GM19463 (cell line): ENCODE data around the gene NAP1L4.
A peak's percentile ranks its signal among the peaks of the same experiment; 100 is the strongest.

ENCODE experiments used
- ATAC-seq: cut with Tn5 transposase; IDR thresholded peaks from one replicate; pipeline ENCODE4 v1.9.1; 2021; ENCODE audit warnings: mild to moderate bottlenecking, moderate library complexity; ENCODE audit not compliant: unreplicated experiment

The NAP1L4 gene, protein sequence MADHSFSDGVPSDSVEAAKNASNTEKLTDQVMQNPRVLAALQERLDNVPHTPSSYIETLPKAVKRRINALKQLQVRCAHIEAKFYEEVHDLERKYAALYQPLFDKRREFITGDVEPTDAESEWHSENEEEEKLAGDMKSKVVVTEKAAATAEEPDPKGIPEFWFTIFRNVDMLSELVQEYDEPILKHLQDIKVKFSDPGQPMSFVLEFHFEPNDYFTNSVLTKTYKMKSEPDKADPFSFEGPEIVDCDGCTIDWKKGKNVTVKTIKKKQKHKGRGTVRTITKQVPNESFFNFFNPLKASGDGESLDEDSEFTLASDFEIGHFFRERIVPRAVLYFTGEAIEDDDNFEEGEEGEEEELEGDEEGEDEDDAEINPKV

DNA sequence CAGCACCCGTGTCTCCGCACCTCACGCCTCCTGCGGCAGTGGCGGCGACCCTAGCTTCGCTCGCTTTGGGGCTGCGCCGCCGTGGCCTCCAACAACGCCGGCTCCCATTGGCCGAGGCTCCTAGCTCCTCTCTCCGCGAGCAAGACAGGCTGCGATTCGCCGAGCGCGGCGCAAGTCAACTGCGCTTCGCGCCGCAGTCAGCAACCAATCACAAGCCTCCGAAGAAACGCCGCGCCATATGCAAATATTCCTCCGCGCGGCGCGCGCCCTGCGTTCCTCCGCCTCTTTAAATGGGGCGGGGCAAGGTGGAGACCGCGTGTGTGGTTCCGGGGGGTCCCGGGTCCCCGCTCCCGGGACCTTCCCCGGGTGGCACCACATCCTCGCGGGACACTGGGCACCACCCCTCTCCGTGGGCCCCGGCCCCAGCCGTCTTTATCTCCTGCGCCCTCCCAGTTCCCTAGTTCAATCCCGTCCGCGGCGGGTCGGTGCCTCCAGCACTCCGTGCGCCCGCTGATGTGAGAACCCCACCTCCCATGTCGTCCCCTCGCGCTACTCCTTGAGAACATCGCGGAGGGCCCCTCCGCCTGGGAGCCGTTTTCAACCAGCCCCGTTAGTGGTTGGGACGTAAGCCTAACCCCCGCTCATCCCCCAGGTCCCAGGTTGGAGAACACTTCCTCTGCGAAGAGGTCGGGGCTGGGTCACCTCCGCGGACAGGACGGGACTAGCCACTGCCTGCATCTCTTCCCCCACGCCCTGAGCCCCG, at the start of gene NAP1L4:
Gene NAP1L4 (minus strand): TSS at position 96 of the 763 bp plus-strand sequence. CDS start 13,109 bp downstream, outside the sequence.
- ATAC-seq: peak; percentile 82

DNA sequence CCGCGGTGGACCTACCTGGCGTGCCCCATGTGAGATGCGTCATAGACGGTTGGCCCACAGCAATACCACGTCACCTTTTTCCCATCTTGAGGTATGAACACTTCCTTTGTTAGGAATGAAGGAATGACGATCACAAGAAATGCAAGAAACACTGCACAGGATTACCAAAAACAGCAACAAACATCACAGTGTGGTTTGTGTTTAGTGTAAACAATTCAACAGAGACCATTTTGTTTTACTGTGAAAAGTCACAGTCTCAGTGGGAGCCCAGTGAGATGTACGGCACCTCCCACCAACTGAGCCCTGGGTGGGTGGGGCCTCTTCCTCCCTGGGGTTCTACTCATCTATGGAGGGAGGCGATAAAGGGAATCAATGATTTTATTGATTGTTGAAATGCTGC, 48.8 kb upstream of the NAP1L4 start:
- ATAC-seq: no peak

DNA sequence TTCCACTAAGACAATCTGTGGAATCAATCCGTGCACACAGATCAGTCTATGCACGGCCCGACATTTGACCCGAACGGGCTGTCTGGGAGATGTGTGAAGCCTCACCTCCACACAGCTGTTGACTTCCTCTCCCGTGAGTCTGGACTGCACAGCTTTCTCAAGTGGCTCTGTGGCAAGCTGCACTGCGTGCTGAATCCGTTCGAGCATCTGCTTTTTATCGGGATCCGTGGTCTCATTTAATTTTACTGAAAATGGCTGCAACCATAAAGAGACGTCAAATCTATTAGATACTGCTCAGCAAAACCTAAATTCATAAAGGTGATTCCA, 45.8 kb upstream of the NAP1L4 start:
- ATAC-seq: no peak

DNA sequence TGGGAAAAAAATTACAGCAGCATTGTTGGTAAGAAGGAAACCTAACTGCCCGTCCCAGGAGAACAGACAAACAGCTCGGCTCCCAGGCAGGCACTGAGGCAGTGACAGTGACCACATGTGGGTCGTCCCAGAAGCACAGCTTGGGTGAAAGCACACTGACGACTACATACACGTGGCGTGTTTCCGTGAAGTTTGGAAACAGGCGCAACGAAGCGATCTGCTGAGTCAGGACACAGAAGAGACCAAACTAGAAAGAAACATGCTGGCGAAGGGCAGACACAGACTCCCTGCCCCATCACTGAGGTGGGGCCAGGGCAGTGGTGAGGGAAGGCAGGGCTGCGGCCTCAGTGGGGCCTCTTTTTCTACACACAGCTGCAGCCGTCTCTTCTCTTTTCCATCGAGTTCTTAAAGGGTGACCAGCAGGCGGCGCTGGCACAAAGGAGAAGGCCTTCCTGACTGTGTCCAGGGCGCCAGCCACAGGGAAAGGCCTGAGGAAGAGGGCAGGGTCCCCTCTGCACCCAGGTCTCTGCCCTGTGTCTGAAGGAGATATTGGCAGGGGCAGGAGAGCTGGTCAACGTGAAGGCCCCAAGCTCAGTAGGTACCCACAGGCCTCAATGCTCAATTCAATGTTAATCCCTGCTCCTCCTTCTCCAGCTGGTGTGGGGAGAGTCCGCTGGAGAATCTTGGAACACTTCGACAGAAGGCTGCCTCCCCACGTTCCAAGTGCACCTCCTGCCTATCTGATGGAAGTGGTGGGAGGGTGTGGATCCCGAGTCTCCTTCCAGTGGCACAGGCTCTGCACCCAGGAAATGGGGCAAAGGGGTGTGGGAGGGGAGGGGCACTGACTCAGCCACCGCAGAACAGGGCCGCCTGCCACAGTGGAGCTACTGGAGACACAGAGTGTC, 45.2 kb upstream of the NAP1L4 start:
- ATAC-seq: no peak

DNA sequence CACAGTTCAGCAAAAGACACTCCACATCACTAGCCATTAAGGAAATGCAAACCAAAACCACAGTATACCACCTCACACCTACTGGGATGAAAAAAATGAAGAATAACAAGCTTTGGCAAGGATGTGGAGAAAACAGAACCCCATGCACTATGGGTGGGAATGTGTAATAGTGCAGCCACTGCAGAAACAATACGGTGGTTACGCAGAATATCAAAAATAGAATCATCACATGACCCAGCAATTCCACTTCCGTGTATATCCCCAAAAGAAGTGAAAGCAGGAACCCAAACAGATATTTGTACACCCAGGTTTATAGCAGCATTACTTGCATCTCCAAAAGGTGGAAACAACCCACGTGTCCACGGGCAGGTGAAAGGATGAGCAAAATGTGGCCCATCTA, 44.3 kb upstream of the NAP1L4 start:
- no peak for ATAC-seq

DNA sequence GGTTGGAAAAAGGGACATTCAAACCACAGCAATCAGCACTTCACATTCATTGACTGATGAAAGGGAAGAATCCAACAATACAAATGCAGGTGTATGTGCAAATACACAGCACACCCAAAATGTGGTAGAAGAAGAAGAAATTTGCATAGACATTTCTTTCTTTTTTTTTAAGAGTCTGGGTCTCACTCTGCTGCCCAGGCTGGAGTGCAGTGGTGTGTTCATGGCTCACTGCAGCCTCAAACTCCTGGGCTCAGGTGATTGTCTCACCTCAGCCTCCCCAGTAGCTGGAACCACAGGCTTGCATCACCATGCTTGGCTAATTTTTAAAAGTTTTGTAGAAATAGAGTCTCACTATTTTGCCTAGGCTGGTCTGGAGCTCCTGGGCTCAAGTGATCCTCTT, 43.2 kb upstream of the NAP1L4 start:
- ATAC-seq: no peak

DNA sequence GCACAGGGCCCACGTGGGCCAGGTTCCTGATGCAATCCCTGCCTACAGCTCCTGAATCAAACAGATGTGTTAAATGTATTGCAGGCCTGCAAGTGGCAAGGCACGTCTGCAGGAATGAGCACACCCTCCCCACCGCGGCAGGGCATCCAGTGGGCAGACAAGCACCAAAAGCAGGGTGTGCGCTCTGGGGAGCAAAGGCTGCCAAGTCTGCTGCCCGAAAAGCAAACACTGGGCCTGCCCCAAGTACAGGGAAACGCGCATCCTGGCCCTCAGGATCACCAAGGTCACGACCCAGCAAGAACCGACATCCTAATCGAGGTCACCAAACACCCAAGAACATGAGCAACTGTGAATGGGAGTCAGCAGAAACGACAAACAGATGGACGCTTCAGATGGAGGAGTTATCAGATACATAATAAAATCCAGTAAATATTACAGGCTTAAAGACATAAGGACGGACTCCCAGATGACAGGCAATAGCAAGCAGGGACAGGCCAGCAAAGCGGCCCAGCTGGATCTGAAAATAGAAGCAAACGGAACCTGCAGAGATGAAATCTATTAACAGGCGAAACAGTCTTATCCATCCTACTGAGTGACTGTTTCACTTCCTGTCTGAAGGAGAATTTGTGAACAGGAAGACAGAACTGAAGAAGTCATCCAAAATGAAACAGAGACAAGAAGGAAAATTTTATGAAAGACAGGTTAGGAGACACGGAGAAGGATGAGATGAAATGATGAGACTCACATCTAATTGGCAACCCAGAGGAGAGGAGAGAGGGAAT, 38.4 kb upstream of the NAP1L4 start:
- ATAC-seq: no peak

DNA sequence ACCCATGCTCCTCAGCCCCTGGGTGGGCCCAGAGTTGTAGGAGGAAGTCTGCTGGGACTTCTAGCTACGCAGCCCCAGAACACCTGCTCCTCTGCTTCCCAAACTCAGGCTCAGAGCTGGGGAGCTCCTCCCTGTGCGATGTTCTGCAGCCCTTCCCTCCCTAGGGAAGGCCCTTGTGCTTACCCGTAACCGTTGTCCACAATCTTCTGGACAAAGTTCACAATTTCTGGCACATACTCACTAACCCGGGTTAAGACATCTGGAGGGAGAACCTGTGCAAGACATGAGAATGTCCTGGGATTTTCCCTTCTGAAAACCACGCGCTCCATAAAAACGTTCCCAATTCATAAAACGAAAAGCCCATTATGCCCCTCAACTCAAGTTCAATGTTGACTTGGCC, 36.7 kb upstream of the NAP1L4 start:
- no peak for ATAC-seq

DNA sequence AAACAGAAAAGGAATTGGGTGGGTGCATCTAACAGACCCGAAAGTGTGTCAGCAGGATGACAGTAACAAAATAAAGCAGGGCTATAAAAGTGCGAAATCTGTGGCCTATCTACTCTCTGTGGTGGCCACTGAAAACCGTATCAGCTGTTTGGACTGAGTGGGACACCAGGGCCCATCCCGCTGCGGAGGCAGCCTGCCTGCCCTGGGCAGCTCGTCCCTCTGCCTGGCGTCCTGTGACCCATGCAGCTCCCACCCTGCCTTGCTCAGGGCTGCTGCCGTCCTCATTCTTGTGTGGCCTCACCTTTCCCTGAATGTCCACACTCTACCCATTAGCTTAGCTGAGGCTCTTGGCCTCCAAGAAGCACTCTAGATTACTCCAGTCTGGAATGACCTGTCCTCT, 34.7 kb upstream of the NAP1L4 start:
- ATAC-seq: no peak

DNA sequence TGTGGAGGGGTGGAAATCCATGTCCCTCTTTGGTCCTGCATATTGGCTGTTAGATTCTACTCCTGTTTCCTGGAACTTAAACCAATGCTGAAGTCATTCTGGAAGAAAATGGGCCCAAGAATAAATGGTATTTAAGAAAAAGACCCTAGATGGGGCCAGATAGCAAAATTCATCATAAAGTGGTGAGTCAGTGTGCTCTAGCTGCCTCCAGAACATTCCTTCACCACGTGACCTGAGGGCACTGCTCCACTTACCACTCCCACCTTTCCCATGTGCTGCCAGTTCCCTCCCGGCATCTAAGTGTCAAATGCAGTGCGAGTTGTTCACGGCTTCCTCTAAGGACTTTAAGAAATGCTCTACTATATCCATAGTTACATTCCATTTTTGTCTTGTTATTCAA, 30.9 kb upstream of the NAP1L4 start:
- ATAC-seq: no peak

DNA sequence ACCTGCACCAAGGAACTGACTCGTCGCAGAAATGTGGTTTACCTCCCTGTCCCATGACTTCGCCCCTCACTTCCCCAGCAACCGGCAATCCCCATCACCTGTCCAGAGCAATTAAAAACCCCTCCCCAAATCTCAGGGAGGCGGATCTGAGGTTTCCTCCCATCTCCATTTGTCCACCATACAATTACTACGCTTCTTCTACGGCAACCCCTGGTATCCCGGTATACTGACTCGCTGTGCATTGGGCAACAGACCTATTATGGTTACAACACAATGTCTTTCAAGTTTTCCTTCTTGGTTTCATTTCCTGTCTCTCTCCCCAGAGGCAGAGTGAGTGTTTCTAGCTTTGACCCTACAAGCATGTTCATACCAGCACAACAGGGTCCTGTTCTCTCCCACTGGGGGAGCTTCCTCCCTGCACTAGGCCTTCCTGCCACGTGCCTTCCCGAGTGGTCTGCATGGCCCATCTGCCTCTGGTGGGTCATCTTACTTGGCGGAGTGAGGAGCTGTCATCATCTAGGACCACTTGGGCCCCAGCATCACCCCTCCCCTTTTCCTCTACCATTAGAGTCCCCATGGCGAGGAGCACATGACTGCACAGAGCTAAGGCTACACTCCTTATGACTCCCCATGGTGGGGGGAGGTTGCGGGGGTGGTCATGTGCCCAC, 30.3 kb upstream of the NAP1L4 start:
- peak; percentile 69 for ATAC-seq

DNA sequence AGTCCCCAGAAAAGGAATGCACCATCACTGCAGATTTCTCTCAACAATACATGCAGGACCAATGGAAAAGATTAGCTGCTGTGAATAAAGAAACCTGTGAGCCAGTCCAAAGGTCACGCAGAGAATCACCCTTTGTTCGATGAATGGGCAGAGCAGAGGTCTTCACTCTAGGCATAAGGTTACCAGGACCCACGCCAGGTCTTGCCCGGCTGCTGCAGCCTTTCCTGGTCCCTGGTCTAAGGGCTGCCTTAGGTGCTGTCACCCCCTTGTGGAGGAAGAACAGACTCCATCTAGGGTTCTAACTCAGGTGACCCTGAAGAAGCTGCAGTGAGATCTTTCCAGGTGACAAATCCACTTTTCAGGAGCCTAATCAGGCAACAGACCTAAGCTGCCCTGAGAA, 29.0 kb upstream of the NAP1L4 start:
- no peak for ATAC-seq

DNA sequence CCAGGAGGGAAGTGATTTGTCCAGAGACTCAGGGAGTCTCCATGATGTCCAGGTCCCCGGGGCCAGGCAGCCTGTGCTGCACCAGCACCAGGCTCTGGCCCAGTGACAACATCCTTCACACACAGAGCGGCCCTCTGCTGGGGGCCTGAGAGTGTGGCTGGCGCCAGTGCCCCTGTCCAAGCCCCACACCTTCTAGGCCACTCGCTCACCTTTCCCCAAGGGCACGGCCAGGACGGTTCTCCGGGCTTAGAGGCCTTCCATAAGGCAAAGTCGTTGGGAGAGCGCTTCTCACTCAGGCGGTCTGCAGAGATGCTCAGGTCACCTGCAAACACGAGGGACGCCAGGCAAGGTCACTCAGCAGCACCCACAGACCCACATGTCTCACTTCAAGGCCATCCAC, 27.9 kb upstream of the NAP1L4 start:
- ATAC-seq: no peak

DNA sequence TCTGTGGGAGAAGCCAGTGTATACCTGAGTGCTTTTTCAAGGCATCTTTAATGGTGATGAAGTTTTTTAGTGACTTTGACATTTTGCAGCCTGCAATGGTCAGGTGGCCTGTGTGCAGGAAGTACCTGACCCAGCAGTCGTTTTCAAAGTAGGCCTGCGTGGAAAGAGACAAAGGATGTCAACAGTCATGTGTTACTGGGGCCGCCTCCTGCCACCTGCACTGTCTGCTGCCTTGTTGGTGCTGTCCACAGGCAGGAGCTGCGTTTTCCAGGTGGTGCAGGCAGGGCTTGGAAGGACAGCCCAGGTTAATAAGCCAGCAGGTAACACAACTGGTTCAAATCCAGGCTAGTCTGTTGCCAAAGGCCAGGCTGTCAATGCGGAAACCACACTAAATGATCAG, 26.5 kb upstream of the NAP1L4 start:
- no peak for ATAC-seq

DNA sequence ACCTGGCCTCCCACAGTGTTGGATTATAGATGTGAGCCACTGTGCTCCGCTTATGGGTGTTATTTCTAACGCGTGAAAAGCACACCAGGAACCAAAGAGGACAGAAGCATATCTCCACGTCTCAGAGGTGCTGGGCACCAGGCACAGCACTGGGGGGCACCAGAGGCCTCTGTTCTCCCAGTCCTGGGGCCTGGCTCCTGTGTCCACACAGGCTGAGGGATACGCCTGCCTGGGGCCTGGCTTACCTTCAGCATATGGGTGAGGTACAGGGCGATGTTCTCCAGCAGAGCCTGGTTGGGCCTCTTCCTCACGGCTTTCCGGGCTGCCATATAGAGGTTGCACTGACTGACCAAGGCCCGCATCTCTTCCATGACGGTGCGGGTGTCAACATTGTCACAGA, 24.7 kb upstream of the NAP1L4 start:
- ATAC-seq: no peak

DNA sequence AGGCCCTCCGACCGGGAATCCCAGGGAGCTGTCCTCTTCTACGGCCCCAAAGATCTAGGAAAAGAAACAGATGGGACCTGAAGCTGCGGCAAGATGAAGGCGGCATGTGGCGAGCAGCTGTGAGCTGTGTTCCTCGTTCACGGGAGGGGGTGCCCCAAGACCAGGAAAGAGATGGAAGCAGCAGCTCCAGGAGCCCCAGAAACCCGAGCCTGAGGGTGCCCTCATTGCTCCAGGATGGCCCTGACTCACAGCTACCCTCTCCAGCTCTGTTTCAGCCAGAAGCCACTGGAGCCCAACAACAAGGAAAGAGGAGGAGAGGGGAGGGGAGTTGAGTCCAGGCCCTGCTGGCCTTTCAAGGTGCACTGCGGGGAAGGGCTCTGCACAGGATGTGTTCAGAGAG, 23.7 kb upstream of the NAP1L4 start:
- no peak for ATAC-seq

DNA sequence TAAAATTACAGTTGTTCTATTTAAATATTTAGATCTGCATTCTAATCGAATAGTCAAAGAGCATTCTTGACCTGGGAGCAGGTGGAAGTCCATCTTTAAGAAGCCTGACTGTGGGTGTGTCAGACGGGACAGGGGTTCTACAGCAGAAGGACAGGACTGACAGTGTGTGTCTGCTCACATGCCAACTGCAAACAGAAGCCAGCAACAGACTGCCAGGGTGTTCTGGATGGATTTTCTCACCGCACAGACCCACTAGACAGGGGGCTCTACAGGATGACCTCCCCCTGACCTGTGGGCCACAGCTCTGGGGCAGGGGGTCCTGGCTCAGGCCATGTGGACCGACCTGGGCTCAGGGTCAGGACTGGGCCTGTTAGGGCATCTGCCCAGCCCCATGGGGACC, 22.8 kb upstream of the NAP1L4 start:
- ATAC-seq: no peak

DNA sequence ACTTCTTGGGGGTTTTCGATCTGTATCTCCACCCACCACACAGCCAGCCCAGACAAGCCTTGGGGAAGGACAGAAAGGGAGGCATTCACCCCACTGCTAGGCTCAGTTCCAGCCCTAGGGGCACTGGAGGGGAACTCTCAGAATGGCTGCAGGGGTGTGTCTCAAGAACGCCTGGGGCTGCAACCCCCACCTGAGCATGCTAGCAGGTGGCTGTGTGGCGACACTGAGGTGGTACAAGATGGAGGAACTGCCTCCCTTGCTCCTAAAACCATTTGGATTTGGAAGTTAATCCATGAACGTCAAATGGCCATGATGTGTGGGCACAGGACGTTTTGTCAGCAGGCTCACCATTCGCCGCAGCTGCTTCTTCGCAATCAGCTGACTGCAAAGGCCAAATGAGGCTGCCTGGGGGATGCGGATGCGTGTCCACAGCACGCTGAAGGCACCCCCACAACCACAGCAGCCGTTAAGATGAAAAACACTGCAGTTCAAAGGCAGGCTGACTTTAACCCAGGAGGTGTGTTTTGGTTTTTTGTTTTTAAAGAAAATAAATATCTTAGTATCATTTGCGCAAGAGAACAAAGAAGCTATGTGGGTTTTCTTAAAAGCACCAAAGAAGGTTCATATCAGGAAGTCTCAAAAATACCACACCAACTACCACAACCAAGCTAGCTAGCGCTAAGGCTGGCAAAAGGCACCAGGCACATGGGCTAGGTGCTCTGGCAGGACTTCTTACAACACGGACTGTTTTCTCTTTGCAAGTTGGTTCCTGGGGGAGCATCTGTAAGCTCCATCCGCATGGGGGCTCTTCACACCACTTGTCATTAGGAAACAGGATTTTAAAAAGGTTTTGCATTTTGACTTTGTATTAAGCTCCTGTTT, 22.2 kb upstream of the NAP1L4 start:
- ATAC-seq: peak; percentile 77
